ENCODE results near the gene RPL4. TPM values are rescaled to one million over a fixed set of nuclear protein-coding genes. Genes with fewer than 3 reads are reported as not detected.

Gene RPL4
- total and polyA plus RNA-seq, 9 of the 15 experiments (the other 6 are each of a cell fraction or from before 2014, with no cell fraction given) = 2,055 to 7,760 (median 5,069) TPM

DNA sequence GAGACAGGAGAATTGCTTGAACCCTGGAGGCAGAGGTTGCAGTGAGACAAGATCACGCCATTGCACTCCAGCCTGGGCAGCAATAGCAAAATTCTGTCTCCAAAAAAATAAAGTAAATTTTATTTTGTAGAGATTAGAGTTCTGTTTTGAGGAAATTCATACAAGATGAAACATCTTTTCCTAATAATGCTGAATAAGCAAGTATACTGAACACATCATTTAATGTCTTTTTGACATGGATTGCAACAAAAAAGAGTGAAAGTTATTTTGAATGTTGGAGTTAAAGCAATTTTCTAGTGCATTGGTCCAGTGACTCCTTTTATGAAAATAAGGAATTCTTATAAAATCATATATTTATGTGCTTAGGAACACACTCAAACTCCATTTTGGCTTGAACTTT lies 40.6 kb upstream of the RPL4 start (continued):
- TF ChIP-seq NEUROD1 (IDR thresholded peaks at IDR 0.05; ENCODE audit: borderline replicate concordance, low read depth, low read length, partially characterized antibody) (no peak), MXD1 (CRISPR knock-in tag; IDR thresholded peaks at IDR 0.05; ENCODE audit: borderline replicate concordance, poor library complexity, severe bottlenecking) (no peak), PHTF2 (CRISPR knock-in tag; IDR thresholded peaks at IDR 0.05) (no peak), POLR2B (IDR thresholded peaks at IDR 0.05; ENCODE audit: low read depth, partially characterized antibody) (no peak), XRCC5 (IDR thresholded peaks at IDR 0.05; ENCODE audit: low read depth, low read length) (no peak), C11orf30 (IDR thresholded peaks at IDR 0.05; ENCODE audit: low read depth) (peak; percentile 89), LEF1 (IDR thresholded peaks at IDR 0.05) (no peak), ZNF316 (IDR thresholded peaks at IDR 0.05) (peak; percentile 95), CBX2 (IDR thresholded peaks at IDR 0.05; ENCODE audit: insufficient read depth, low read length, poor library complexity, severe bottlenecking) (no peak), ZBTB8A (IDR thresholded peaks at IDR 0.05; ENCODE audit: partially characterized antibody) (no peak), ZNF77 (CRISPR knock-in tag; IDR thresholded peaks at IDR 0.05) (no peak), SUPT5H (IDR thresholded peaks at IDR 0.05) (no peak), U2AF2 (optimal IDR thresholded peaks at IDR 0.05; ENCODE audit: low read depth, low read length) (no peak), RBM39 (optimal IDR thresholded peaks at IDR 0.05; ENCODE audit: low read depth, low read length) (no peak), GTF2E2 (tag; IDR thresholded peaks at IDR 0.05) (no peak)
- TF ChIP-seq, protein P1, sequence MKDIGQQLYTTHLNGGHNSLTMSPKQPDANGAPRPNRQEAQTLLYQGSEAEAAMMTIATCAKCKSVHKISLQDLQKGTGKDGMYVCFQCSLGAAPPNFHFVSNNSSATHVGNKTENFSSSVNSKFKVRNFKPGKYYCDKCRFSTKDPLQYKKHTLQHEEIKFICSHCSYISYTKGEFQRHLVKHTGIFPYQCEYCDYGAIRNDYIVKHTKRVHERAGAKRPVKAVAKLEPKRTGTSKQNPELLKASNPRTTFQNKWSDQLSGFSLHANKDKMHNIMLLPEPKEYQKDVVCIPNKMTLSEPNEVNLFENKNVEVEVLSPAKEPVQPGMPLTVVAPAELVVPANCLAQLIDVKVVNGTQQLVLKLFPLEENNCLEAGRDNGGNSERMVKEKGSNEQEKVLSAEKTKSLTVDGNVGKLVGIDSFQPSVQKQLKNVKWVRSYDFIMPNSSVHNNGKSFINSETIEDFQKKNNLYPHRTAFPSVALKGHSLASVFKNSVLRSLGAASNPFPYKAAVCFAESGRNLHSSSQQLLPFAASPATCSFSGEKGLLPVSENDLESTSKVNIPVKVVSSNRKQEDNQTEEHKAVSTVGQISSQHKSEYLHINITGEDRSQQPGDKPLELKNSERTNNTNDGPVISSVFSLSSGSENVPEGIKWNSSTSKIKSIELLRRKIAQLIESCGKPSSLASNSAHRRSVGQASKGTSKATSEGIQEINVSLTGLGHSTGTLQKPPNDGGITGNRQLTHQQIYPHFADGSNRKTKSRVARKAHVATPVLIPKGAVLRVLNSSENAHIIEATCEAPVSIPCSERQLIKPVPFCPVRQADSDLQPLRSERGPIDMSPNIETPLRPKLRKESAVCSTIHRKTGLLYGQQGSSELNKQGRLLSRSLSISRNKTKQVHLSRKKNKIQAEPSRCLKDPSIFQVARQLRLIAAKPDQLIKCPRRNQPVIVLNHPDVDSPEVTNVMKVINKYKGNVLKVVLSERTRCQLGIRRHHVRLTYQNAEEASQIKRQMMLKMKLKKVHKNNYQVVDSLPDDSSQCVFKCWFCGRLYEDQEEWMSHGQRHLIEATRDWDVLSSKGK (CRISPR knock-in tag; IDR thresholded peaks at IDR 0.05) = no peak
- TF ChIP-seq, protein P2, sequence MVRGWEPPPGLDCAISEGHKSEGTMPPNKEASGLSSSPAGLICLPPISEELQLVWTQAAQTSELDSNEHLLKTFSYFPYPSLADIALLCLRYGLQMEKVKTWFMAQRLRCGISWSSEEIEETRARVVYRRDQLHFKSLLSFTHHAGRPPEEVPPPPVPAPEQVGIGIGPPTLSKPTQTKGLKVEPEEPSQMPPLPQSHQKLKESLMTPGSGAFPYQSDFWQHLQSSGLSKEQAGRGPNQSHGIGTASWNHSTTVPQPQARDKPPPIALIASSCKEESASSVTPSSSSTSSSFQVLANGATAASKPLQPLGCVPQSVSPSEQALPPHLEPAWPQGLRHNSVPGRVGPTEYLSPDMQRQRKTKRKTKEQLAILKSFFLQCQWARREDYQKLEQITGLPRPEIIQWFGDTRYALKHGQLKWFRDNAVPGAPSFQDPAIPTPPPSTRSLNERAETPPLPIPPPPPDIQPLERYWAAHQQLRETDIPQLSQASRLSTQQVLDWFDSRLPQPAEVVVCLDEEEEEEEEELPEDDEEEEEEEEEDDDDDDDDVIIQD (CRISPR knock-in tag; IDR thresholded peaks at IDR 0.05) = no peak
